Endothelial cell (in vitro differentiated cells): ENCODE data around the gene CDK13. TPM values are rescaled to one million over a fixed set of nuclear protein-coding genes. Genes with fewer than 3 reads are reported as not detected.
A peak's percentile ranks its signal among the peaks of the same experiment; 100 is the strongest.

Source experiments
- DNase-seq: peaks from one replicate; pipeline ENCODE4 v3.0.0; 2021; ENCODE audit warnings: low spot score
- H3K27ac Mint-ChIP-seq: one replicate; pipeline ENCODE4 v1.8.0; 2021; ENCODE audit warnings: mixed read lengths, inconsistent platforms; ENCODE audit not compliant: unreplicated experiment
- H3K27me3 Mint-ChIP-seq: one replicate; pipeline ENCODE4 v1.8.0; 2021; ENCODE audit warnings: mild to moderate bottlenecking, moderate library complexity, mixed read lengths, inconsistent platforms; ENCODE audit not compliant: unreplicated experiment
- H3K36me3 Mint-ChIP-seq: one replicate; pipeline ENCODE4 v1.8.0; 2021; ENCODE audit warnings: mild to moderate bottlenecking, low read depth, mixed read lengths, inconsistent platforms; ENCODE audit not compliant: unreplicated experiment
- H3K4me1 Mint-ChIP-seq: one replicate; pipeline ENCODE4 v1.8.0; 2021; ENCODE audit warnings: mild to moderate bottlenecking, mixed read lengths, inconsistent platforms; ENCODE audit not compliant: unreplicated experiment
- H3K4me3 Mint-ChIP-seq: one replicate; pipeline ENCODE4 v1.8.0; 2021; ENCODE audit warnings: mild to moderate bottlenecking, mixed read lengths, inconsistent platforms; ENCODE audit not compliant: unreplicated experiment
- H3K9me3 Mint-ChIP-seq: one replicate; pipeline ENCODE4 v1.8.0; 2021; ENCODE audit warnings: mixed read lengths, inconsistent platforms; ENCODE audit not compliant: unreplicated experiment
- total RNA-seq: library from RNA; stranded (reverse); fragmentation: NEBNext Ultra II Directional; extraction: Animal tissue kit (Norgen Biotek cat#: 25700); gene quantifications from one replicate; pipeline ENCODE4 v1.2.1, GENCODE V29; 2021; ENCODE audit not compliant: unreplicated experiment
- TF ChIP-seq, protein P1 (sequence below): fragments of 200-600 bp; sonication (generic); IDR thresholded peaks from one replicate; pipeline ENCODE4 v1.5.0; 2021; ENCODE audit warnings: antibody characterized with exemption; ENCODE audit not compliant: unreplicated experiment

CDK13 gene
- total RNA-seq, 1 donor from 2014 or later: 52.9 TPM

DNA sequence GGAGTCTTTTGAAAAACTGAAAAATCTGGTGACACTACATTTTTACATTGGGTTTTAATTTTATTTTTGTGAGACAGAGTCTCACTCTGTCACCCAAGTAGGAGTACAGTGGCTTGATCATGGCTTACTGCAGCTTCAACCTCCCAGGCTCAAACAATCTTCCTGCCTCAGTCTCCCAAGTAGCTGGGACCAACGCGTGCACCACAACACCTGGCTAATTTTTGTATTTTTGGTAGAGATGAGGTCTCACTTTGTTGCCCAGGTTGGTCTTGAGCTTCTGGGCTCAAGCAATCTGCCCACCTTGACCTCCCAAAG, 172.8 kb downstream of the CDK13 start:
- H3K27ac Mint-ChIP-seq: no peak overlapping the region
- DNase-seq: no peak
- H3K27me3 Mint-ChIP-seq: peaks cover 1% of the 10 kb centered on the region
- H3K4me3 Mint-ChIP-seq: no peak overlapping the region
- H3K9me3 Mint-ChIP-seq: no peaks in the 10 kb centered on the region
- no peaks in the 10 kb centered on the region for H3K36me3 Mint-ChIP-seq
- TF ChIP-seq, protein P1, sequence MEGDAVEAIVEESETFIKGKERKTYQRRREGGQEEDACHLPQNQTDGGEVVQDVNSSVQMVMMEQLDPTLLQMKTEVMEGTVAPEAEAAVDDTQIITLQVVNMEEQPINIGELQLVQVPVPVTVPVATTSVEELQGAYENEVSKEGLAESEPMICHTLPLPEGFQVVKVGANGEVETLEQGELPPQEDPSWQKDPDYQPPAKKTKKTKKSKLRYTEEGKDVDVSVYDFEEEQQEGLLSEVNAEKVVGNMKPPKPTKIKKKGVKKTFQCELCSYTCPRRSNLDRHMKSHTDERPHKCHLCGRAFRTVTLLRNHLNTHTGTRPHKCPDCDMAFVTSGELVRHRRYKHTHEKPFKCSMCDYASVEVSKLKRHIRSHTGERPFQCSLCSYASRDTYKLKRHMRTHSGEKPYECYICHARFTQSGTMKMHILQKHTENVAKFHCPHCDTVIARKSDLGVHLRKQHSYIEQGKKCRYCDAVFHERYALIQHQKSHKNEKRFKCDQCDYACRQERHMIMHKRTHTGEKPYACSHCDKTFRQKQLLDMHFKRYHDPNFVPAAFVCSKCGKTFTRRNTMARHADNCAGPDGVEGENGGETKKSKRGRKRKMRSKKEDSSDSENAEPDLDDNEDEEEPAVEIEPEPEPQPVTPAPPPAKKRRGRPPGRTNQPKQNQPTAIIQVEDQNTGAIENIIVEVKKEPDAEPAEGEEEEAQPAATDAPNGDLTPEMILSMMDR: no peak
- H3K4me1 Mint-ChIP-seq: peaks cover 11% of the 10 kb centered on the region

DNA sequence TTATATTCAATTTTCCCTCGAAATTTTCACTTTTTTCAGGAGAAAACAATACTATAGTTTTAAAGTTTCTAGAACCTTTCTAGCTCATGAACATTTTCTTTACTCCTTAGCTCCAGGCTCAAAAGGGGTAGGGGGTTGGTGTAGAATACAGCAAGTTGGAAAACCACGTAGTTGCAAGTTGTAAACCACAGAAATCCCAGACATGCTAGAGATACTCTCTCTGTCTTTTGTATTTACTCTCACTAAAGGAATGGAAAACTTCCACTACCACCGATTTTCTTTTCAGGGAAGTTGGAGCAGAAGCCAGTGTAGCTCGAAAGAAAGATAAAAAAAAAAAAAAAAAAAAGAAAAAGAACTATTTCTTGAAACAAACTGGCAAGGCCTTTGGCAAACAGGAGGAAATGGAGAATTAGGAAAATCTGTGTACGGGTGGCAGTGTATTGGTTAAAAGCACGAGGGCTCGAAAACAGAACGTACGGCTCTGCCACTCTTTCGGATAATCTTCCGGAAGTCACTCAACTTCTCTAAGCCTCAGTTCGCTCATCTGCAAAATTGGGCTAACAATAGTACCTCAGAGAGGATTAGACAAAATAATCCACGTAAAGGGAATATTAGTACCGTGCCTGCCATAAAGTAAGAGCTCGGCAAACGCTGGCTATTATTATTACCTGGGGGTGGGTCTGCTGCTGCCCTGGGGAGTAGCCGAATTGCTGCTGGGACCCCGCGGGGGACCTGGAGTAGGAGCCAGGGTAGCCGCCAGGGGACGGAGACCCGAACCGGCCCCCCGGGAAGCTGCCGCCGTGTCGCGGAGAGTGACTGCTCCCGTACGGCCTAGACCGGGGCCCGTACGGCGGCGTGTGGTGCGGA, 183.7 kb downstream of the CDK13 start:
- no peaks in the 10 kb centered on the region for H3K36me3 Mint-ChIP-seq
- peaks cover 3% of the 10 kb centered on the region for H3K27me3 Mint-ChIP-seq
- DNase-seq: peak; percentile 45
- H3K9me3 Mint-ChIP-seq: no peaks in the 10 kb centered on the region
- TF ChIP-seq, protein P1: no peak
- H3K4me3 Mint-ChIP-seq: peak overlapping the region; percentile 95
- peaks cover 12% of the 10 kb centered on the region for H3K4me1 Mint-ChIP-seq
- H3K27ac Mint-ChIP-seq: peak overlapping the region; percentile 74

DNA sequence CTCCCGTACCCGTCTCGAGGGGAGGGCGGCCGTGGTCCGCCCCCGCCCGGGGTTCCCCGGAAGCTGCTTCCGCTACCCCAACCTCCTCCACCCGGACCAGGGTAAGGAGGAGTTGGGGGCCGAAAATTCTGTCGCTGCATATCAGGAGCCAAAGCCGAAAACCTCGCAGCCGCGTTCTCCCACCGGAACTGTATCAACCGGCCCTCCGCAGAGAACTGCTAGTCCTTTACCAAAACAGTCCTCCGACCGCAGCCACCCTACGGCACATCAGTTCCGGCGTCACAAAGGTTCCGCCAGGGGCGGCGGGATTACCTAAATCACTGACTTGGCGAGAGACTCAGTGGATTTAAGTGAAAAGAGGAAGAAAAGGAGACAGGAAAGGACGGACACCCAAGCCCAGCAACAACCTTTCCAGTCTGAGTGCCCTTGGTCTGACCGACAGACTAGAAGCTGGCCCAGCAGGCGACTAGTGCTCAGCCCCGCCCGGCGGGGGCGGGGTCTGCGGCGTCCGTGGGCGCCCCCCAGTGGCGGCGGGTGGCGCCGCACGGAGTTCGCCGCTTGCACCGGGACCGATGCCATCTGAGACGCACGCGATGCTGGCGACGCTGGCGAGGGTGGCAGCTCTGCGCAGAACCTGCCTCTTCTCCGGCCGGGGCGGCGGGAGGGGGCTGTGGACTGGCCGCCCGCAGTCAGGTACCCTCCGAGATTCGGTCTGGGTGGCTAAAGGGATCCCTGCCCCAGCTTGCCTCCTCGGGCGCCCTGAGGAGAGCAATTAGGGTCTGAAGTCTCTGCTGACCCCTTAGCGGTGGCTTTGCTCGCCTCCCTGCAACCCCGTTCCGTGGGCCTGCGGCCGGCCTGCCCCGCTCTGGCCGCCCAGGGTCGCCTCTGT, 184.6 kb downstream of the CDK13 start, which contains the start of the genes MPLKIP and SUGCT:
Gene MPLKIP (minus strand): TSS at position 195 of the 889 bp plus-strand sequence. CDS start 55 bp downstream, at position 140.
Gene SUGCT (plus strand): TSS at position 578 of the 889 bp plus-strand sequence.
- H3K4me1 Mint-ChIP-seq: peaks cover 12% of the 10 kb centered on the region
- peak within 1 kb of the TSS; percentile 96 for H3K4me3 Mint-ChIP-seq
- no peaks in the 10 kb centered on the region for H3K36me3 Mint-ChIP-seq
- no peaks in the 10 kb centered on the region for H3K9me3 Mint-ChIP-seq
- peaks cover 5% of the 10 kb centered on the region for H3K27me3 Mint-ChIP-seq
- H3K27ac Mint-ChIP-seq: peak within 1 kb of the TSS; percentile 84
- TF ChIP-seq, protein P1: peak; percentile 99
- DNase-seq: peak; percentile 88

DNA sequence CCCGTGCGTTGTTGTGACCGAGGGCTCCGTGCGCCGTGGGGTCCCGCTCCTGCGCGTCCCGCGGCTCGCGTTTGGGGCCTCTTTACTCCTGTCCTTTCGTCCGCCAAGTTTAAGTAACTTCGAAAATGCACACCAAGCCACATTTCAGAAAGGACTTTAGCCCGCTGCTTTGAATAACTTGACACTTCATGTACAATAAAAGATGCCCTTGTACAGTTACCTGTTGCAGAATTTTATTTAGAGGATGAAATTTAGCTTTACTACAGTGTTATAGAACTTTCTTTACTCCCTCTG, 185.2 kb downstream of the CDK13 start:
- H3K27me3 Mint-ChIP-seq: peaks cover 5% of the 10 kb centered on the region
- no peaks in the 10 kb centered on the region for H3K36me3 Mint-ChIP-seq
- TF ChIP-seq, protein P1: no peak
- no peak for DNase-seq
- no peak overlapping the region for H3K27ac Mint-ChIP-seq
- no peaks in the 10 kb centered on the region for H3K9me3 Mint-ChIP-seq
- H3K4me1 Mint-ChIP-seq: peaks cover 12% of the 10 kb centered on the region
- peak overlapping the region; percentile 89 for H3K4me3 Mint-ChIP-seq
